ENCODE measurements around the gene DUSP23.

DUSP23 gene

GRCh38 chr1:159829273-159829634, 48.5 kb downstream of the DUSP23 start:
- DNase-seq: no peak

DNA sequence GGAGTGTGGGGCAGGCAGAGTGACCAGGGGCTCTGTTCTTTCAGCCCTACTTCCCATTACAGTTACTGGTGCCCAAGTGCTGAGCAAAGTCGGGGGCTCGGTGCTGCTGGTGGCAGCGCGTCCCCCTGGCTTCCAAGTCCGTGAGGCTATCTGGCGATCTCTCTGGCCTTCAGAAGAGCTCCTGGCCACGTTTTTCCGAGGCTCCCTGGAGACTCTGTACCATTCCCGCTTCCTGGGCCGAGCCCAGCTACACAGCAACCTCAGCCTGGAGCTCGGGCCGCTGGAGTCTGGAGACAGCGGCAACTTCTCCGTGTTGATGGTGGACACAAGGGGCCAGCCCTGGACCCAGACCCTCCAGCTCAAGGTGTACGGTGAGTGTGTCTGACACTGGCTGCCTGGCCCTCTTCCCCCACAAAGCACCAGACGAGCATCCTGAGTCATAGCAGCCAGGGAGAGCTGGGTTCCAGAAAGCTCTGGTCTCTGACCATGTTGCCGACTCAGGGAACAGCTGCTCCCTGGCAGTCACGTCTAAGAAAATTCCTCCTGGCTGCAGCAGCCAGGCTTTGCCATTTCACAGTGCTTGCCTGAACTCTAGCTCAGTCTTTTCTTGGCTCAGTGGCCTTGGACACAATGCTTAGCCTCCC, 49.2 kb downstream of the DUSP23 start:
- no peak for DNase-seq

DNA sequence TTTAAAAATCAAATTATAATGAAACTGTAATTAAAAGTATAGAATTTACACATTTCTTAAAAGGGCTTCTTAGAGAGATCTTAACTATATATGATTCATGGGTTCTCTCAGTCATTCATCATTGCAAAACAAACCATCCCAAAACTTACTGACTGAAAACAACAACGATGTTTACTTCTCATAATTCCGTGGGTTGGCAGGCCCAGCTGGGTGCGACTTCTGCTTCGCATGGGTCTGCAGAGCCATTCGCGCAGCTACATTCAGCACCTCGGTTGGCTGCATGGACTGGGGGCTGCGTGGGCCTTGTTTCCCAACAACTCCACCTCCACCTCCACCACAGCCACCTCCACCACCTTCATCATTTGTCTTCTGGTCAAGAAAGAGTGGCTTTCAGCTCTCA, 50.0 kb downstream of the DUSP23 start:
- no peak for DNase-seq

- no peak for DNase-seq
These were observed 50.8 kb downstream of the DUSP23 start for GRCh38 chr1:159831412-159832141.

All from NCI-H1930 (cell line).